GM21515 (cell line): ENCODE results near the gene LRRN4CL.
A peak's percentile ranks its signal among the peaks of the same experiment; 100 is the strongest.
"Not testable (repeated sequence)": the region's sequence is repeated elsewhere in the genome, so short reads cannot be mapped to it uniquely, and the experiment has no call there.

Source experiments
- ATAC-seq: cut with Tn5 transposase; IDR thresholded peaks from one replicate; pipeline ENCODE4 v1.9.1; 2021; ENCODE audit not compliant: unreplicated experiment

The LRRN4CL gene

DNA sequence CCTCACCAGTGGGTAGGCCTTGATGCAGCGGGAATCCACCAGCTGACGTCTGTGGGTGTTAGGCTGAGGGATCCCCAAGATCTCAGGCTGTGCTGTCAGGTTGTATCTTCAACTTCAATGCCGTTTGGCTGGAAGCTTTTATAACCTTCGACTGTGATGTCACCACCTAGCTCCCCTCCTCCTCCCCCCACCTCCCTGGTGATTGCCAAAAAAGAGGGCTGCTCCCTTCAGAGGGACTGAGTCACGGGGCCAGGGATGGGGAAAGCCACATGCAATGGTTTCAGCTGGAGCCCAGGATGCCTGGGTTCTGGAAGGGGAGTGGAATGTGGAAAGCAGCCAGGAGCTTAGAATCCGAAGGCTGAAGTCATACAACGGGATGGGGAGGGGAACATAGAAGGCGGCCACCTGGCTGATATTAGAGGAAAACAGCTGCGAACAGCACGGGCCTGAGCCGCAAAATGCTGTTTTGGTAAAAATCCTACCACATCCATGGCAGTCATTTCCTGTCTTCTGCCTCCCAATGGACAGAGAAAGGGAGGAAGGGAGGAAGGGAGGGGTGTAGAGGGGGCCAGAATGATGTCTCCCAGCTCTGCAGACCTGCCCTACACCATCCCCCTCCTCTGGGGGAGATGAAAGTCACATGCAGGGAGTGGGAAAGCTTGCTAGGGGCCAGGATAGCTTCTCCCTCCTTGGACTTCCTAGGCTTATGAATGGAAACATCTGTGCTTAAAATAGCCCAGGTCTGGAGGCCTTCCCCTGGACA, at the start of gene LRRN4CL:
Gene LRRN4CL (minus strand): TSS at position 110 of the 763 bp plus-strand sequence. CDS start 1,022 bp downstream, outside the sequence.
- no peak for ATAC-seq

- ATAC-seq: no peak
These were observed 47.9 kb upstream of the LRRN4CL start for GRCh38 chr11:62737196-62737595.

- ATAC-seq: no peak
These were observed 43.5 kb upstream of the LRRN4CL start for GRCh38 chr11:62732830-62733229.

DNA sequence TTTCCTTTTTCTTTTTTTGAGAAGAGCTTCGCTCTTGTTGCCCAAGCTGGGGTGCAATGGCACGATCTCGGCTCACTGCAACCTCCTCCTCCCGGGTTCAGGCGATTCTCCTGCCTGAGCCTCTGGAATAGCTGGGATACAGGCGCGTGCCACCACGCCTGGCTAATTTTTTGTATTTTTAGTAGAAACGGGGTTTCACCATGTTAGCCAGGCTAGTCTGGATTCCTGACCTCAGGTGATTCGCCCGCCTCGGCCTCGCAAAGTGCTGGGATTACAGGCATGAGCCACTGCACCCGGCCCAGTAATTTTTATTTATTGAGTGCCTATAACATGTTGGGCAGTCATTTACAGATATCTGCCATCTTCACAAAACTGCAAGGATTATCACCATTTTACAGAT, 40.7 kb upstream of the LRRN4CL start:
- ATAC-seq: not testable (repeated sequence)

DNA sequence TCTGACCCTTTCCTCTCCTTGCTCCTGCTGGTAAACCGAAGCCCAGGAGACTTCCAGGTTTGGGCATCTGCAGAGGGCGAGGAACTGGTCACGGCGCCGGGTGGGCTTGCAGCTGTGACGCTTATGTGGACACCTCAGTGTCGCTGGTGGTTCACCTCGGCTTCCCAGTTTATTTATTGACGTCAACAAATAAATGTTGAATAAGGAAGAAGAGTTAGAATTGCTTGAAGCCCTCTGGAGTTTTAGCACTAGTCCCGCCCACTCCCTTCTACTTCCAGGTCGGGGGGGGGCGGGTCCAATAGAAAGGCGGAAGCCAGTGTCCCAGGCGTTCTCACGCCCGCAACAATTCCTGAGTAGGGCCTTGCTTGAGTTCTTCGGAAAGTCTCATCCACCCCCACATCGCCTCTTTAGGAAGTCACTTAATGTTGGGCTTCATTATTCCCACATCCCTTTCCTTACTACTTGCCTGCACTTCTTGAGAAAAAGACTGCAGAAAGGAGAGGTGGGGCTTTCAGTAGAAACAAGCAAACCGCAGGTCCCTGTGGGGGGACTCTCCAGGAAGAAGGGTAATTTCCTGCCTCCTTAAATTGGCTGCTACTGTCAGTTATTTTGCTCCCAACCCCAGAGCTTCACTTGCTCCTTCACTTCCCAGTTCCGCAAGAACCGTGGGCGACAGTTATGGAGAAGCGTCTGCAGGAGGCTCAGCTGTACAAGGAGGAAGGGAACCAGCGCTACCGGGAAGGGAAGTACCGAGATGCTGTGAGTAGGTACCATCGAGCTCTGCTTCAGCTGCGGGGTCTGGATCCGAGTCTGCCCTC, 39.0 kb upstream of the LRRN4CL start, which contains the start of gene TTC9C:
Gene TTC9C (plus strand): TSS at position 316 of the 818 bp plus-strand sequence. CDS start 363 bp downstream, at position 679.
- ATAC-seq: peak; percentile 15

- peak; percentile 48 for ATAC-seq
These were observed 38.5 kb upstream of the LRRN4CL start for GRCh38 chr11:62727872-62728170.

GRCh38 chr11:62727165-62727871, 38.0 kb upstream of the LRRN4CL start, which contains the start of gene HNRNPUL2:
Gene HNRNPUL2, minus strand, starts transcription at chr11:62727457. Its CDS starts 301 bp downstream, at chr11:62727156.
- peak; percentile 70 for ATAC-seq

- no peak for ATAC-seq
These were observed 37.5 kb upstream of the LRRN4CL start for GRCh38 chr11:62726915-62727164.

- ATAC-seq: no peak
These were observed 37.0 kb upstream of the LRRN4CL start for GRCh38 chr11:62726156-62726914.

DNA sequence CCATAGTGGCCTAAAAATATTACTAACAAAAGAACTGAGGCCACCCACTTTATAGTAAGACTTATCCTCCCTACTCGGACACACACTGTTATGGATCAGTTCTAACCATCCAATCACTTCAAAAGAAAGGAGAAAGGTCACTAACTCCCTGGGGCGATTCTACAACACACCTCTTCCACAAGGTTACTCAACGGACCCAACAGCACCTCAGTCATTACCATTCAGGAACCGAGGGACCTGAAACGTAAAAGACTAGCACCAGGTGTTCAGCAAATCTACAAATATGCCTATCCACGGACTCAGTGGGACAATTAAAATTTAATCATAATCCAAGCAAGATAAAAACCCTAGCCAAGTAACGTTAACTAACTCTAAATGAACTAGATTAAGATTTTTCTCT, 36.3 kb upstream of the LRRN4CL start:
- ATAC-seq: no peak

GRCh38 chr11:62724171-62724570, 34.8 kb upstream of the LRRN4CL start:
- no peak for ATAC-seq

DNA sequence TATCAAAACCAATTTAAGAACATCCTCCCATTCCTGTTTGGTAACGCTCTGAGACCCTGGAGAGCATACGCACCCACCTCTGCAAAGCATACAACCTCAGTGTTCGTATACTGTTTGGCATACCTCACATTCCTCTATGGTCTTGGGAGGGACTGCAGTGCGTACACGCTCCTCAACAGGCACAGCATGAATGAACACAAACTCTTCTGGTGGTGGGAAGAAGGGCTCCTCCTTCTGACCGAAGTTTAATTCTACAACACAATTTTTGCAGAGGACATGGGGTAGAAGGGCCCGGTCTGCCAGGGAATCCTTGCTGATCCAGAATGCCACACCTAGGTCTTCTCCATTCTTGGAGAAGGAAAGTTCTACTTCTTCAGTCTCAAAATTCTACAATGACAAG, 32.7 kb upstream of the LRRN4CL start:
- ATAC-seq: no peak

DNA sequence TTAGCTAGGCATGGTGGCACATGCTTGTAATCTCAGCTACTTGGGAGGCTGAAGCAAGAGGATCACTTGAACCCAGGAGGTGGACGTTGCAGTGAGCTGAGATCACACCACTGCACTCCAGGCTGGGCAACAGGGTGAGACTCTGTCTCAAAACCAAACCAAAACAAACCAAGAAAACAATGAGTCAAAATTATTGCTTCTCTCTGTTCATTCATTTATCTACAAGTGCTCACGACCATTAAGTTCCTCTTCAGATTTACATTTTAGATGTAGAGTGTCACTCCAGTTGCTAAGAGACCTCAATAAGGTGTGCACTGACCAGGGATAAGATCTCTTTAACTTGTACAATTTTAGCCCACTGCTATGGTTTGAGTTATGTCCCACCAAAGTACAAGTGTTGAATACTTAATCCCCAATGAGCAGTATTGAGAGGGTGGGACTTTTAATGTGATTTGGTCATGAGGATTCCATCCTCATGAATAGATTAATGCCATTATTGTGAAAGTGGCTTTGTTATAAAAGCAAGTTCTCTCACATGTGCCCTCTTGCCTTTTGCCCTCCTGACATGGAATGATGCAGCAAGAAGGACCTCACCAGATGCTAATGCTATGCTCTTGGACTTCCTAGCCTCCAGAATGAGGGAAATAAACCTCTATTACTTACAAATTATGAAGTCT, 30.1 kb upstream of the LRRN4CL start:
- no peak for ATAC-seq

DNA sequence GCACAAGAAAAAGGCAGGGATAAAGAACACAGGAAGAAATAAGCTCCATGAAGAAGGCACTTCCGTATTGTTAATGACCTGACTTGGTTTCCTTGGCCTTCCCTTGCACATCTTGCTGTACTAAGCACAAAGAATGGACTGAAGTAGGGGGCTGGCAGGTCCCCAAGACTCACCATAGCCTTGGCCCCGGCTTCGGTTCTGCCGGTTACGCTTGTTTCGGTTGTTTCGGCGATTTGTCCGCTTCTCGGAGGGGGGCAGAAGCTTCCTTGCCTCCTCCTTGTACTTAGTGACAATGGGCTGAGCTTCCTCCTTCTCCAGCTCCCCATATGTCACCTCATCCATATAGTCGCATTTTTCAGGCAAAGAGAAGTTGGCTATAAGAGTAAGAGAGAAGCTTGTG, 27.5 kb upstream of the LRRN4CL start:
- no peak for ATAC-seq

GRCh38 chr11:62716206-62716605, 26.9 kb upstream of the LRRN4CL start:
- ATAC-seq: no peak

DNA sequence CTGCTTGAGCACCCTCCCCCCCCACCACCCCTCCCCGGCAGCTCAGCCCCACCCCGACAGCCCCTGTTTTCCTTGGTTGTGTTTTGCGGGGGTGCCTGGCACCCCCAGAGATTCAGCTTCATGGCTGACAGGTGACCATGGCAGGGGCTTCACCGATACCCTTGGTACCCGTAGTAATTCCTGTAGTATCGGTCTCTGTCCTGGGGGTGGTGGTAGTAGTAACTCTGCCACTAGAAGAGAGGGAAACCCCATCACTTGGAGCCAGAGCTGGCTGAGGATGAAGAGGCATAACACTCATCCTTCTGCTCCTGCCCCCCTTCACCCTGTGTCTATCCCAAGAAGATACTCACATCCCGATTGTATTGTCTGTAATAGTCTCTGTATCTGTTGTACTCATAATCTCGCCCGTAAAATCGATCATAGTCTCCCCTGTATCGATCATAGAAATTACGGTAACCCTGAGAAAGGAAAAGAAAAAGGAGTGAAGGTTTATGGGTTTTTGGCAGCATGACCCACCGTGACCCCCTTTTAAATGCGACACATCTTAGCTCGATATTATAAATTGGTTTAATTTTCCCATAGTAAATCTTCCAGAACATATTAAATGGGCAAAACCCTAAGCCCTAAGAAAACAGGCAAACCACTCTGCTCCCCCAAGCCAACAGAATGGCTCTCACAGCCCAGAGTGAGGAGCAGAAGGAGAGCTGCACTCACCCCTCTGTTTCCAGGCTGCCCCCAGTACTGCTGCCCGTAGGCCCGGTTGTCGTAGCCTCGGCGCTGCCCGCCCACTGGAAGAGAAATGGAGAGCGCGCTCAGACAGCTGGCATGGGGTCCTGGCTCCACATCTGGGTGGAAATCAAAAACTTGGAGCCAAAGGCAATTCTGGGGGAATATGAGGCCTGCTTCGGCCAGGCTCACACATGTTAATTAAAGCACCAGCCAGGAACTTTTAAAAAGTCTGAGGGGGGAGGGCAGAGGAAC, 26.1 kb upstream of the LRRN4CL start:
- no peak for ATAC-seq

GRCh38 chr11:62713343-62713742, 24.0 kb upstream of the LRRN4CL start:
- no peak for ATAC-seq

DNA sequence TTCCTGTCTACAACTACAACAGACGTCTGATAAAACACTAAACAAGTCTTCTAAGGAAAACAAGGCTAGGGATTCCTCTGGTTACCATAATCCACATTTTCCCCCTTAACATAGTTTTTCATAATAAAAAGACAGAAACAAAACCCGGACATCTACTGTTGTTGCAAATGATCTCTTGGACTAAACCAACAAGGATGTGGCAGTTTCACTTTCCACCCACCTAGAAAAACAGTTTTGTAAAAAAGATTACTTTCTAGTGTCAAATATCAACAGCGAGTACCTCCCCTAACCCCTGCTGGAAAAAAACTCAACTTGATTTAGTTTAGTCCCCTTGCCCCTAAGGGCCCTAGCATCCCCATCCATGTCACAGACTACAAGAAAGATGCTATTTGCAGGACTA, 23.5 kb upstream of the LRRN4CL start:
- ATAC-seq: no peak

- no peak for ATAC-seq
These were observed 23.0 kb upstream of the LRRN4CL start for GRCh38 chr11:62712276-62712812.
